RWPE1 (cell line): ENCODE measurements around the gene DHRS2.

Experiments used
- CTCF ChIA-PET: fragments of 350-600 bp; sonication (Branson Sonifier 250); formaldehyde crosslinking; extraction: SDS; loops from one replicate; lab custom pipeline; 2021; lab: Yijun Ruan, JAX
- POLR2A ChIA-PET: fragments of 400-600 bp; formaldehyde crosslinking; extraction: SDS; loops from one replicate; lab custom pipeline; 2020; ENCODE audit warnings: antibody characterized with exemption; ENCODE audit not compliant: low non-redundant PET; lab: Yijun Ruan, JAX
- DNase-seq: peaks from one replicate; pipeline ENCODE4 v3.0.0; 2012; ENCODE audit warnings: low spot score
- H3K27ac ChIP-seq: fragments of 450-650 bp; 2 replicates; pipeline ENCODE4 v1.5.1; 2017
- TF ChIP-seq, protein P1 (sequence below): fragments of 450-650 bp; conservative IDR thresholded peaks from 2 replicates; pipeline ENCODE4 v1.5.1; 2017; ENCODE audit warnings: low read depth, mild to moderate bottlenecking

The DHRS2 gene

DNA sequence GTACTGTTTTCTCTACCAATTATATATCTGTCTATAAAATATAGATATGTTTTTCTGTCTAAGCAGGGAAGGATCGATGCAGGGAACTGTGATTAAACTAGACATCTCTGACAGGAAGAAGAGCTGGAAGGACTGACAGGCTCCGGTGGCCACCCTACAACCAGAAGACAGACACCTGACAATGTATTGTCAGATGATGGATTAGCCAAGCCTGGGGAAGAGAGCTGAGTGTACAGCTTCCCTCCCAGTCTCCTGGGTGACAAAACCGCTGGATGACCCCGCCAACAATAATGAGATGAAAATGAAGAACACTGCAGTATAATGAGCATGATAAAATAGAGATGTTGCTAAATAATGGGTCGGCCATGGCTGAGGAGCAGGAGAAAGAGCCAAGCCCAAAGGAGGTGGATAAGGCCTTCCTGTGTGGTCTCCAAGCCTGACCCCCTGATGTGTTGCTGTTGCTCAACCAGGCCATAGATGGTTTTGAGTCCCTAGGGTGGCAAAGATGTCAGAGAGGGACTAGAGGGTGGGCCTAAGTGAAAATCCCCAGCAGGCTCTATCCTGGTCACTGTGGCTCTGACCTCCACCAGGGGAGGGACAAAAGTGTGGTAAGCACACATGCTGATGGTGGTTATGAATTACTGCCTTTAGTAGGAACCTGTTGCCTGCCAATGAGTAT is 28.2 kb downstream of the DHRS2 start:
- POLR2A ChIA-PET, result no interaction called here
- no peak overlapping the region for H3K27ac ChIP-seq
- no peak for DNase-seq
- TF ChIP-seq, protein P1, sequence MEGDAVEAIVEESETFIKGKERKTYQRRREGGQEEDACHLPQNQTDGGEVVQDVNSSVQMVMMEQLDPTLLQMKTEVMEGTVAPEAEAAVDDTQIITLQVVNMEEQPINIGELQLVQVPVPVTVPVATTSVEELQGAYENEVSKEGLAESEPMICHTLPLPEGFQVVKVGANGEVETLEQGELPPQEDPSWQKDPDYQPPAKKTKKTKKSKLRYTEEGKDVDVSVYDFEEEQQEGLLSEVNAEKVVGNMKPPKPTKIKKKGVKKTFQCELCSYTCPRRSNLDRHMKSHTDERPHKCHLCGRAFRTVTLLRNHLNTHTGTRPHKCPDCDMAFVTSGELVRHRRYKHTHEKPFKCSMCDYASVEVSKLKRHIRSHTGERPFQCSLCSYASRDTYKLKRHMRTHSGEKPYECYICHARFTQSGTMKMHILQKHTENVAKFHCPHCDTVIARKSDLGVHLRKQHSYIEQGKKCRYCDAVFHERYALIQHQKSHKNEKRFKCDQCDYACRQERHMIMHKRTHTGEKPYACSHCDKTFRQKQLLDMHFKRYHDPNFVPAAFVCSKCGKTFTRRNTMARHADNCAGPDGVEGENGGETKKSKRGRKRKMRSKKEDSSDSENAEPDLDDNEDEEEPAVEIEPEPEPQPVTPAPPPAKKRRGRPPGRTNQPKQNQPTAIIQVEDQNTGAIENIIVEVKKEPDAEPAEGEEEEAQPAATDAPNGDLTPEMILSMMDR, result no peak
- CTCF ChIA-PET, result interaction anchor here (0.7 kb wide), 1 partner anchor 444 kb away, joined by 3 read pairs; no protein-coding TSS in a partner anchor

DNA sequence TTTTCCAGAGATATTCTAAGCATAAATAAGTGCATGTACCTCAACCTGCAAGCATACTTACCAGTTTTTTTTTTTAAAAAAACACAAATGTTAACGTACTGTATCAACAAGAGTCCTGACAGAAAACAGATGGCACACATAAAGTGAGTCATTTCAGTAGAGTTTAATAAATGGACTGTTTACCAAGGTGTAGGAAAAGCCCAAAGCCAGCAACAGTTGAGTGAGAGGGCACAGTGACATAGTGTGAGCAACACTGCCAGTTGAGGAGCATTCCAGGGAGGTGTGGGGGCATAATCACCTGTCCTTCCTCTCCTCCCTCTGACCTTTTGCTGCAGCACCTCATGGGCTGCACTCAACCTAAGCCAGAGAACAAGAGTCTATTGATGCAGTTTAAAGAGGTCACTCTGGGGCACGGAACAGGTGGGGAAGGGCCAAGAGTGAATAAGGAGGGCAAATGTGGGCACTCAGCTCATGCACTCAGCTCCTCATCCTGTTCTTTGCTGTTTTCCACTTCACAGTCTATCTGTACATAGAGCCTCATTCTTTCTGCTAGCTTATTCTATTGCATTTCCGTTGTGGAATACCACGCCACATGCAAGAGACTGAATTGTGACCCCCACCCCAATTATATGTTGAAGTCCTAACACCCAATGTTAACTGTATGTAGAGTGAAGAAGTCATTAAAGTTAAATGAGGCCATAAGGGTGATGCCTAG is 29.3 kb downstream of the DHRS2 start:
- CTCF ChIA-PET, result interaction anchor here (0.6 to 0.8 kb wide), 6 partner anchors 12 to 1467 kb away, joined by 3 to 7 read pairs (median 4); no protein-coding TSS in a partner anchor
- TF ChIP-seq, protein P1, result no peak
- H3K27ac ChIP-seq, result no peak overlapping the region
- POLR2A ChIA-PET, result no interaction called here
- no peak for DNase-seq

DNA sequence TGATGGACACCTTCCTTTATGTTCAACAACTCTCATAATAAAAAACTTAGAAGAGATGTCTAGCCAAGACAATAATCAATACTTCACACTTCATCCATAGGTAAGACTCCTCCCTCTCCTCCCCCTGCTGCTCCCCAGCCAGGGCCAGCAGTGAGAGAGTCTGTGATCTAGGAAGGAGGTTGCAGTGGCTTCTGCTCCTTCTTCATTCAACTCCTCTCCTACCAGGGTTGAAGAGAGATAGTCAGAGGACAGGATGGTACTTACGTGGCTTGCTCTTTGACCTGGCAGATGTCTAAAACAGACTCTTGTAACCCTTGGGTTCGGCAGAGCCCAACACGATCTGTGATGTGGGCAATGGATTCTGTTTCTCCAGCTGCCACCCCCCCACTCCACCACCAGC is 31.0 kb downstream of the DHRS2 start:
- CTCF ChIA-PET, result interaction anchor here (1.6 kb wide), 1 partner anchor 35 kb away, joined by 7 read pairs; no protein-coding TSS in a partner anchor
- TF ChIP-seq, protein P1, result no peak
- no peak overlapping the region for H3K27ac ChIP-seq
- POLR2A ChIA-PET, result interaction anchor here (0.5 kb wide), 1 partner anchor 740 kb away, joined by 3 read pairs; no protein-coding TSS in a partner anchor
- no peak for DNase-seq

DNA sequence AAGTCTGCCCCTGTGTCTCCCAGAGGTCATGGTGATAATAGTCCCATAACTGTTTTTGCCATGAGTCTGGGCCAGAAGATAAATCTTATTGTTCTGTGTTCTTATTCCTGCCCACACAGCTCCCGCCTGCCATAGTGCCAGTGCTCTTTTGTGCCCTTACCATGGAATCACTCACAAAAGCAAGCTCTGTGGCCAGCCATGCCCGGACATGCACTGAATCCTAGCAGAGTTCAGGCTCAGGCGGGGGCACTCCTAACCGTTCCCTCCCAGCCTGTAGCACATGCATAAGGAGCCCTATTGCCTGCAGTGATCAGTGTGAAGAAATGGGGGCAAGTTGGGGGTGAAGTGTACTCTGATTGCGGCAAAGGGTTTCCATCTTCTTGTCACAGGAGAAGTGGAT is 33.3 kb downstream of the DHRS2 start:
- ChIA-PET POLR2A (no interaction called here), CTCF (interaction anchor here (1.6 kb wide), 1 partner anchor 241 kb away, joined by 5 read pairs; no protein-coding TSS in a partner anchor)
- TF ChIP-seq, protein P1, result no peak
- no peak for DNase-seq
- no peak overlapping the region for H3K27ac ChIP-seq

DNA sequence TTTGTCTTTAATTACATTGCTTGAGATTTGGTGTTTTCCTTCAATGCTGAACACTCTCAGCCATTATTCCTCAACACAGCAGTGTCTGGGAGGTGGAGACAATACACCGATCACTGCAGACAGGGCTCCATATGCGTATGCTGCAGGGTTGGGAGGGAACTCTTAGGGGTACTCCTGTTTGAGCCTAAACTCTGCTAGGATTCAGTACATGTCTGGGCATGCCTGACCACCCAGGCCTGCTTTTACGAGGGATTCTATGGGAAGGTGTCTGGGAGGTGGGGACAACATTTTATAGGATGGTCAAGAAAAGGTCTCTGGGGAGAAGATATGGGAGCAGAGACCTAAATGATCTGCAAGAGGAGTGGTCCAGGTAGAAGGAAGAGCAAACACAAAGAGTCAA is 34.3 kb downstream of the DHRS2 start:
- DNase-seq, result no peak
- no peak overlapping the region for H3K27ac ChIP-seq
- TF ChIP-seq, protein P1, result no peak
- CTCF ChIA-PET, result no interaction called here
- POLR2A ChIA-PET, result no interaction called here

- CTCF ChIA-PET, result no interaction called here
- DNase-seq, result no peak
- POLR2A ChIA-PET, result no interaction called here
- H3K27ac ChIP-seq, result no peak overlapping the region
- TF ChIP-seq, protein P1, result no peak
These were observed 36.0 kb downstream of the DHRS2 start for GRCh38 chr14:23672200-23672599.
